Measurements from ENCODE around the gene STAB2.

DNA sequence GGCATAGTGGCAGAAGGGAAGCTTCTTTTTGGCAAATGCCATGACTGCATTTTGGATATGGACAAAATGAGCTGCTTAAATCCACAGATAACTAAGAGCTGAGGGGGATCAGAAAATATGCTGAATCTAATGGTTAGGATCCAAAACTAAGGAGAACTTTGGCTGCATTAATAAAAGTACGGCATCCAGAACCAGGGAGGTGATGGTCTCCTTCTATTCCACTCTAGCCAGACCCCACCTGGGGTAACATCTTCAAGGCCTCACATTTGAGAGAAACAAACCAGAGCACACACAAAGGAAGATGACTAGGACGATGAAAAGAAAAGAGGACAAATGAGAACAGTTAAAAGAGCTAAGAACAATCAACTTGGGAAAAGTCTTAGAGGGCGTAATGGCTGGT, 226.4 kb downstream of the STAB2 start:
- TF ChIP-seq, protein P1, sequence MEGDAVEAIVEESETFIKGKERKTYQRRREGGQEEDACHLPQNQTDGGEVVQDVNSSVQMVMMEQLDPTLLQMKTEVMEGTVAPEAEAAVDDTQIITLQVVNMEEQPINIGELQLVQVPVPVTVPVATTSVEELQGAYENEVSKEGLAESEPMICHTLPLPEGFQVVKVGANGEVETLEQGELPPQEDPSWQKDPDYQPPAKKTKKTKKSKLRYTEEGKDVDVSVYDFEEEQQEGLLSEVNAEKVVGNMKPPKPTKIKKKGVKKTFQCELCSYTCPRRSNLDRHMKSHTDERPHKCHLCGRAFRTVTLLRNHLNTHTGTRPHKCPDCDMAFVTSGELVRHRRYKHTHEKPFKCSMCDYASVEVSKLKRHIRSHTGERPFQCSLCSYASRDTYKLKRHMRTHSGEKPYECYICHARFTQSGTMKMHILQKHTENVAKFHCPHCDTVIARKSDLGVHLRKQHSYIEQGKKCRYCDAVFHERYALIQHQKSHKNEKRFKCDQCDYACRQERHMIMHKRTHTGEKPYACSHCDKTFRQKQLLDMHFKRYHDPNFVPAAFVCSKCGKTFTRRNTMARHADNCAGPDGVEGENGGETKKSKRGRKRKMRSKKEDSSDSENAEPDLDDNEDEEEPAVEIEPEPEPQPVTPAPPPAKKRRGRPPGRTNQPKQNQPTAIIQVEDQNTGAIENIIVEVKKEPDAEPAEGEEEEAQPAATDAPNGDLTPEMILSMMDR (IDR thresholded peaks at IDR 0.05; ENCODE audit: poor library complexity, severe bottlenecking) = no peak
- TF ChIP-seq RAD21 (conservative IDR thresholded peaks at IDR 0.05) = no peak
- TF ChIP-seq EP300 (conservative IDR thresholded peaks at IDR 0.05; ENCODE audit: poor library complexity, severe bottlenecking) = no peak
- TF ChIP-seq EZH2 (IDR thresholded peaks at IDR 0.05; ENCODE audit: borderline replicate concordance, insufficient read depth, low read length, poor library complexity, severe bottlenecking) = no peak
- TF ChIP-seq POLR2AphosphoS5 (IDR thresholded peaks at IDR 0.05) = no peak
- no peak for TF ChIP-seq SMC3 (conservative IDR thresholded peaks at IDR 0.05; ENCODE audit: poor library complexity)

Measured in neural cell (in vitro differentiated cells).